ENCODE results near the gene EDN3. TPM values are rescaled to one million over a fixed set of nuclear protein-coding genes. Genes with fewer than 3 reads are reported as not detected.

Gene EDN3
- total and polyA plus RNA-seq, 9 of the 15 experiments (the other 6 are each of a cell fraction or from before 2014, with no cell fraction given): not detected

DNA sequence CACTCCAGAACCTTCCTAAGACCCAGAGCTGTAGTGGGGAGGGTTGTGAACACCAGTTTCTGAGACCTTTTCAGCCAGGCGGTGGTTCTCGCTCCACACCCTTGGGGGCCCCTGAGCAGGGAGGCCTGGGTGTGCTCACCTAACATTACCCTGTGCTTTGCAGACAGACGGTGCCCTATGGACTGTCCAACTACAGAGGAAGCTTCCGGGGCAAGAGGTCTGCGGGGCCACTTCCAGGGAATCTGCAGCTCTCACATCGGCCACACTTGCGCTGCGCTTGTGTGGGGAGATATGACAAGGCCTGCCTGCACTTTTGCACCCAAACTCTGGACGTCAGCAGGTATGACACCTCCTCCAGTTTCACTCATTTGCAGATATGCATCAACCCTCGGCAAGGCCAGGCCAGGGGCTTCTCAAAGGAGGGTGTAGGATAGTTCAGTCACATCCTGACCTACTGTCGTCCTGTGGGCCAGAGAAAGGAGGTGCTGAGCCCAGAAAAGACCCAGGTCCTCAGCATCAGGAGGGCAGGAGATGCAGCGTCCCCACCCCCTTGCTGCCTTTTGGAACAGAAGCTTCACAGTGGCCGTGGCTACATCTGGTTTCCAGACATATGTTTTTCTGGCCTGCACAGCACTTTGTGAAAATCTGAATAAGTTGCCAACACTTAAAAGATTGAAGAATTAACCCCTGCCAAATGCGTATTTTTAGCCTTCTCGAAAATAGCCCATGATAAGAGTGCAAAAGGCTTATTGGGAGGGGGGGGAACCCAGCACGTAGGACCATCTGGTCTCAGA is 20.6 kb downstream of the EDN3 start:
- ChIA-PET POLR2A (interaction anchor here (0.6 kb wide), 1 partner anchor 271 kb away, joined by 4 read pairs; no protein-coding TSS in a partner anchor), CTCF (ENCODE audit: low intra/inter-chr PET ratio) (no interaction called here)
- Histone ChIP-seq H3K27me3 (ENCODE audit: control insufficient read depth in 2 of 2, insufficient read depth in 2 of 2, low read length in 2 of 2) (peaks cover 40 to 57% of the 10 kb centered on the region in 2 experiments), H4K20me1 (replicated peaks; ENCODE audit: control insufficient read depth, insufficient read depth, low read length) (peaks cover 6% of the 10 kb centered on the region; the same call in 1 of the 2 replicates), H2AFZ (ENCODE audit: low read depth, low read length) (no peak overlapping the region), H3K79me2 (ENCODE audit: control insufficient read depth, insufficient read depth, low read length) (no peaks in the 10 kb centered on the region), H3K9me1 (ENCODE audit: control insufficient read depth, insufficient read depth, low read length) (peaks cover 2% of the 10 kb centered on the region), H3K36me3 (ENCODE audit: control insufficient read depth, insufficient read depth, low read length) (no peaks in the 10 kb centered on the region), H3K9me3 (replicated peaks; ENCODE audit: control insufficient read depth, insufficient read depth, low read depth, low read length) (no peaks in the 10 kb centered on the region), H3K9ac (ENCODE audit: insufficient read depth in 1 of 2, low read depth in 2 of 2, low read length in 2 of 2) (no peak overlapping the region), H3K4me3 (no peak overlapping the region), H3K27ac (ENCODE audit: extremely low read depth, low read depth, low read length) (no peak overlapping the region), H3K4me1 (replicated peaks in 1 of 2; ENCODE audit: control insufficient read depth in 2 of 2, insufficient read depth in 2 of 2, low read length in 2 of 2) (no peaks in the 10 kb centered on the region), H3K4me2 (ENCODE audit: insufficient read depth, low read length) (no peak overlapping the region)
- BruUV-seq (replicated peaks): no TSS peak
- FAIRE-seq: no peak
- ATAC-seq: no peak
- intact Hi-C loops (cut with micrococcal nuclease) (no loop called here), in situ Hi-C loops (cut with MboI) (no loop called here)
- 3% methylated on average over 15 of the region's 16 CpGs for WGBS (ENCODE audit: insufficient coverage, low coverage, missing lambda C conversion rate)
- no peak for DNase-seq (ENCODE audit: extremely low read depth in 1 of 4, low spot score in 3 of 4)
- TF ChIP-seq CHD7 (IDR thresholded peaks at IDR 0.05; ENCODE audit: low read depth, low read length): no peak
- TF ChIP-seq HOXB6 (CRISPR knock-in tag; IDR thresholded peaks at IDR 0.05; ENCODE audit: borderline replicate concordance): no peak
- TF ChIP-seq ZNF174 (CRISPR knock-in tag; IDR thresholded peaks at IDR 0.05): no peak
- TF ChIP-seq TBP (optimal IDR thresholded peaks at IDR 0.05; ENCODE audit: low read depth, low read length): no peak
- TF ChIP-seq ZNF436 (CRISPR knock-in tag; IDR thresholded peaks at IDR 0.05): no peak
- TF ChIP-seq, protein P1, sequence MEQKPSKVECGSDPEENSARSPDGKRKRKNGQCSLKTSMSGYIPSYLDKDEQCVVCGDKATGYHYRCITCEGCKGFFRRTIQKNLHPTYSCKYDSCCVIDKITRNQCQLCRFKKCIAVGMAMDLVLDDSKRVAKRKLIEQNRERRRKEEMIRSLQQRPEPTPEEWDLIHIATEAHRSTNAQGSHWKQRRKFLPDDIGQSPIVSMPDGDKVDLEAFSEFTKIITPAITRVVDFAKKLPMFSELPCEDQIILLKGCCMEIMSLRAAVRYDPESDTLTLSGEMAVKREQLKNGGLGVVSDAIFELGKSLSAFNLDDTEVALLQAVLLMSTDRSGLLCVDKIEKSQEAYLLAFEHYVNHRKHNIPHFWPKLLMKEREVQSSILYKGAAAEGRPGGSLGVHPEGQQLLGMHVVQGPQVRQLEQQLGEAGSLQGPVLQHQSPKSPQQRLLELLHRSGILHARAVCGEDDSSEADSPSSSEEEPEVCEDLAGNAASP (IDR thresholded peaks at IDR 0.05): no peak
- TF ChIP-seq CEBPG (CRISPR knock-in tag; IDR thresholded peaks at IDR 0.05): no peak
- no peak for TF ChIP-seq CEBPG (tag; conservative IDR thresholded peaks at IDR 0.05 in 1 of 2, IDR thresholded peaks at IDR 0.05 in 1 of 2)
- no peak for TF ChIP-seq SMARCB1 (IDR thresholded peaks at IDR 0.05; ENCODE audit: insufficient read length, low read depth)

Measured in K562 (cell line).